SK-N-SH (cell line): ENCODE data around the gene GXYLT2. TPM values are rescaled to one million over a fixed set of nuclear protein-coding genes. Genes with fewer than 3 reads are reported as not detected.

Experiments used
- CTCF ChIA-PET: fragments of 300-600, 350-600 bp; formaldehyde crosslinking; extraction: SDS; loops from one replicate; lab custom pipeline; 2021; lab: Yijun Ruan, JAX
- POLR2A ChIA-PET: fragments of 350-600 bp; sonication (Branson Sonifier 250); formaldehyde crosslinking; extraction: SDS; loops from one replicate; lab custom pipeline; 2020; ENCODE audit warnings: antibody characterized with exemption, inconsistent platforms; lab: Yijun Ruan, JAX
- DNase-seq: peaks from one replicate; pipeline ENCODE4 v3.0.0; 2012
- H2AFZ ChIP-seq: fragments of 200-600 bp; sonication (generic); 2 replicates; pipeline ENCODE4 v1.8.1; 2016; ENCODE audit warnings: antibody characterized with exemption, mild to moderate bottlenecking, low read depth
- H3F3A ChIP-seq: fragments of 200-600 bp; sonication (generic); replicated peaks from 2 replicates; pipeline ENCODE3; 2016; ENCODE audit warnings: antibody characterized with exemption, mild to moderate bottlenecking; ENCODE audit not compliant: insufficient read depth
- H3K27ac ChIP-seq, 2 experiments: fragments of 200-500 bp in 1 of 2; fragments of 200-600 bp in 1 of 2; sonication (Bioruptor generic) in 1 of 2; sonication (generic), shearing (Covaris generic) in 1 of 2; 2 replicates each; pipeline versions ENCODE4 v1.5.1 to v1.6.1; 2014 to 2016; ENCODE audit warnings: low read depth in 2 of 2, inconsistent platforms in 1 of 2, low read length in 1 of 2, mild to moderate bottlenecking in 1 of 2, mixed read lengths in 1 of 2
- H3K27me3 ChIP-seq: fragments of 200-600 bp; sonication (generic), shearing (Covaris generic); 2 replicates; pipeline ENCODE4 v1.6.1; 2016; ENCODE audit warnings: mixed run types; ENCODE audit not compliant: insufficient read depth
- H3K36me3 ChIP-seq, 2 experiments: fragments of 200-500 bp in 1 of 2; fragments of 200-600 bp in 1 of 2; sonication (Bioruptor generic) in 1 of 2; sonication (generic) in 1 of 2; replicated peaks in 1 of 2; 2 replicates each; pipeline versions ENCODE3 to v1.5.1; 2014 to 2016; ENCODE audit warnings: low read length in 1 of 2, mild to moderate bottlenecking in 1 of 2; ENCODE audit not compliant: insufficient read depth in 2 of 2, control insufficient read depth in 1 of 2
- H3K4me1 ChIP-seq, 2 experiments: fragments of 200-500 bp in 1 of 2; fragments of 200-600 bp in 1 of 2; sonication (Bioruptor generic) in 1 of 2; sonication (generic), shearing (Covaris generic) in 1 of 2; 2 replicates each; pipeline versions ENCODE4 v1.5.1 to v1.6.1; 2014 to 2016; ENCODE audit warnings: low read depth in 1 of 2, low read length in 1 of 2, mixed run types in 1 of 2; ENCODE audit not compliant: insufficient read depth in 2 of 2, control insufficient read depth in 1 of 2
- H3K4me2 ChIP-seq: fragments of 200-600 bp; sonication (generic), shearing (Covaris generic); 2 replicates; pipeline ENCODE4 v1.6.1; 2017; ENCODE audit warnings: mixed run types
- H3K4me3 ChIP-seq, 2 experiments: fragments of 200-500 bp in 1 of 2; fragments of 200-600 bp in 1 of 2; sonication (Bioruptor generic) in 1 of 2; sonication (generic), shearing (Covaris generic) in 1 of 2; 2 replicates each; pipeline versions ENCODE4 v1.5.1 to v1.8.1; 2014 to 2016; ENCODE audit warnings: low read depth in 2 of 2, inconsistent platforms in 1 of 2, low read length in 1 of 2, mild to moderate bottlenecking in 1 of 2, mixed read lengths in 1 of 2, moderate library complexity in 1 of 2
- H3K79me2 ChIP-seq: fragments of 200-600 bp; sonication (generic); 2 replicates; pipeline ENCODE4 v1.8.1; 2017; ENCODE audit warnings: mild to moderate bottlenecking; ENCODE audit not compliant: insufficient read depth
- H3K9ac ChIP-seq: fragments of 200-600 bp; sonication (generic); 2 replicates; pipeline ENCODE4 v1.6.1; 2017; ENCODE audit warnings: mixed run types
- H3K9me2 ChIP-seq: fragments of 200-600 bp; sonication (generic); 2 replicates; pipeline ENCODE4 v1.6.1; 2017; ENCODE audit warnings: mixed run types
- H3K9me3 ChIP-seq: fragments of 200-600 bp; sonication (generic); 2 replicates; pipeline ENCODE4 v1.6.1; 2017; ENCODE audit warnings: mixed run types, mild to moderate bottlenecking, moderate library complexity
- H4K20me1 ChIP-seq: fragments of 200-600 bp; sonication (generic); 2 replicates; pipeline ENCODE4 v1.6.1; 2017; ENCODE audit warnings: mild to moderate bottlenecking, mixed run types; ENCODE audit not compliant: insufficient read depth
- ELF1 ChIP-seq: IDR thresholded peaks from 2 replicates; pipeline ENCODE4 v1.4.0; 2012
- EP300 ChIP-seq, 2 experiments: IDR thresholded peaks; 2 replicates each; pipeline versions ENCODE4 v1.4.0 to v1.6.1; 2012; ENCODE audit warnings: borderline replicate concordance in 1 of 2, low read depth in 1 of 2, low read length in 1 of 2
- EZH2phosphoT487 ChIP-seq: fragments of 200-600 bp; sonication (generic); IDR thresholded peaks from 2 replicates; pipeline ENCODE4 v1.6.1; 2017; ENCODE audit warnings: low read depth, mixed run types, mild to moderate bottlenecking, antibody characterized with exemption, moderate library complexity, borderline replicate concordance
- FOSL2 ChIP-seq: IDR thresholded peaks from 2 replicates; pipeline ENCODE4 v1.4.0; 2012; ENCODE audit warnings: low read depth, mild to moderate bottlenecking, moderate library complexity, borderline replicate concordance
- FOXJ3 ChIP-seq: sonication (generic); formaldehyde crosslinking; IDR thresholded peaks from 2 replicates; pipeline ENCODE4 v1.5.1; 2020; ENCODE audit warnings: mild to moderate bottlenecking, missing genetic modification reagents
- GABPA ChIP-seq: IDR thresholded peaks from 2 replicates; pipeline ENCODE4 v1.4.0; 2012; ENCODE audit warnings: low read depth, mild to moderate bottlenecking
- GATA2 ChIP-seq: sonication (generic); formaldehyde crosslinking; IDR thresholded peaks from 2 replicates; pipeline ENCODE4 v1.5.0; 2020; ENCODE audit warnings: mild to moderate bottlenecking, missing genetic modification reagents
- IRF3 ChIP-seq: fragments of 150-350 bp; IDR thresholded peaks from 2 replicates; pipeline ENCODE4 v1.6.1; 2016; ENCODE audit warnings: mild to moderate bottlenecking, low read depth, low read length
- MEF2A ChIP-seq: IDR thresholded peaks from 2 replicates; pipeline ENCODE4 v1.4.0; 2012; ENCODE audit warnings: low read depth, borderline replicate concordance
- MXI1 ChIP-seq: IDR thresholded peaks from 2 replicates; pipeline ENCODE4 v1.6.1; 2012; ENCODE audit warnings: mild to moderate bottlenecking, low read depth, low read length, improper control_type of control experiment
- NFIC ChIP-seq: IDR thresholded peaks from 2 replicates; pipeline ENCODE4 v1.4.0; 2012; ENCODE audit warnings: borderline replicate concordance
- RAD21 ChIP-seq: IDR thresholded peaks from 2 replicates; pipeline ENCODE4 v1.6.1; 2012; ENCODE audit warnings: mild to moderate bottlenecking, low read length
- RXRA ChIP-seq: IDR thresholded peaks from 2 replicates; pipeline ENCODE4 v1.4.0; 2012; ENCODE audit warnings: low read depth, mild to moderate bottlenecking, borderline replicate concordance
- SMC3 ChIP-seq: IDR thresholded peaks from 2 replicates; pipeline ENCODE4 v1.6.1; 2012; ENCODE audit warnings: low read depth, low read length, improper control_type of control experiment
- YY1 ChIP-seq: IDR thresholded peaks from 2 replicates; pipeline ENCODE4 v1.4.0; 2012; ENCODE audit warnings: low read depth, mild to moderate bottlenecking
- ZBTB33 ChIP-seq: IDR thresholded peaks from 2 replicates; pipeline ENCODE4 v1.4.0; 2012; ENCODE audit warnings: low read depth, borderline replicate concordance
- WGBS: methylation state at CpG from one replicate; pipeline ENCODE4 v1.1.6; 2017; ENCODE audit warnings: low lambda C conversion rate; 5-methylcytosine and 5-hydroxymethylcytosine counted together
- polyA plus RNA-seq, 3 experiments: library from polyadenylated mRNA; depleted of rRNA; stranded (reverse); fragments of >200 nt; gene quantifications; 2 replicates each; pipeline ENCODE4 v1.2.3, GENCODE V29; 2012
- TF ChIP-seq, protein P1 (sequence below): IDR thresholded peaks from 2 replicates; pipeline ENCODE4 v1.6.1; 2012; ENCODE audit warnings: mild to moderate bottlenecking, low read depth, low read length, moderate library complexity
- TF ChIP-seq, protein P2 (sequence below): IDR thresholded peaks from 2 replicates; pipeline ENCODE4 v1.4.0; 2012; ENCODE audit warnings: low read depth, borderline replicate concordance
- TF ChIP-seq, protein P3 (sequence below): fragments of 150-350 bp; IDR thresholded peaks from 2 replicates; pipeline ENCODE4 v1.6.1; 2017; ENCODE audit warnings: antibody characterized with exemption, low read length, low read depth, borderline replicate concordance

GXYLT2 gene
- polyA plus RNA-seq, 1 of the 3 experiments (the other 2 are of a cell fraction), result 9.1 TPM

- H3K9ac ChIP-seq, result no peak overlapping the region
- H3K4me3 ChIP-seq, result no peak overlapping the region
- peaks cover 14% of the 10 kb centered on the region for H4K20me1 ChIP-seq
- no peaks in the 10 kb centered on the region for H3K9me2 ChIP-seq
- peaks cover 0 to 1% of the 10 kb centered on the region in 2 experiments for H3K36me3 ChIP-seq
- TF ChIP-seq FOSL2 (no peak), MXI1 (no peak), SMC3 (no peak), IRF3 (no peak), NFIC (no peak), FOXJ3 (CRISPR knock-in tag) (no peak), ELF1 (no peak), EZH2phosphoT487 (no peak), EP300 (IDR thresholded peaks at IDR 0.05; ENCODE audit: borderline replicate concordance in 1 of 2, low read depth in 1 of 2, low read length in 1 of 2) (no peak), RAD21 (no peak), MEF2A (no peak), YY1 (no peak), ZBTB33 (no peak), GABPA (no peak), GATA2 (CRISPR knock-in tag) (no peak), RXRA (no peak)
- TF ChIP-seq, protein P1, sequence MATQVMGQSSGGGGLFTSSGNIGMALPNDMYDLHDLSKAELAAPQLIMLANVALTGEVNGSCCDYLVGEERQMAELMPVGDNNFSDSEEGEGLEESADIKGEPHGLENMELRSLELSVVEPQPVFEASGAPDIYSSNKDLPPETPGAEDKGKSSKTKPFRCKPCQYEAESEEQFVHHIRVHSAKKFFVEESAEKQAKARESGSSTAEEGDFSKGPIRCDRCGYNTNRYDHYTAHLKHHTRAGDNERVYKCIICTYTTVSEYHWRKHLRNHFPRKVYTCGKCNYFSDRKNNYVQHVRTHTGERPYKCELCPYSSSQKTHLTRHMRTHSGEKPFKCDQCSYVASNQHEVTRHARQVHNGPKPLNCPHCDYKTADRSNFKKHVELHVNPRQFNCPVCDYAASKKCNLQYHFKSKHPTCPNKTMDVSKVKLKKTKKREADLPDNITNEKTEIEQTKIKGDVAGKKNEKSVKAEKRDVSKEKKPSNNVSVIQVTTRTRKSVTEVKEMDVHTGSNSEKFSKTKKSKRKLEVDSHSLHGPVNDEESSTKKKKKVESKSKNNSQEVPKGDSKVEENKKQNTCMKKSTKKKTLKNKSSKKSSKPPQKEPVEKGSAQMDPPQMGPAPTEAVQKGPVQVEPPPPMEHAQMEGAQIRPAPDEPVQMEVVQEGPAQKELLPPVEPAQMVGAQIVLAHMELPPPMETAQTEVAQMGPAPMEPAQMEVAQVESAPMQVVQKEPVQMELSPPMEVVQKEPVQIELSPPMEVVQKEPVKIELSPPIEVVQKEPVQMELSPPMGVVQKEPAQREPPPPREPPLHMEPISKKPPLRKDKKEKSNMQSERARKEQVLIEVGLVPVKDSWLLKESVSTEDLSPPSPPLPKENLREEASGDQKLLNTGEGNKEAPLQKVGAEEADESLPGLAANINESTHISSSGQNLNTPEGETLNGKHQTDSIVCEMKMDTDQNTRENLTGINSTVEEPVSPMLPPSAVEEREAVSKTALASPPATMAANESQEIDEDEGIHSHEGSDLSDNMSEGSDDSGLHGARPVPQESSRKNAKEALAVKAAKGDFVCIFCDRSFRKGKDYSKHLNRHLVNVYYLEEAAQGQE, result no peak
- TF ChIP-seq, protein P2, sequence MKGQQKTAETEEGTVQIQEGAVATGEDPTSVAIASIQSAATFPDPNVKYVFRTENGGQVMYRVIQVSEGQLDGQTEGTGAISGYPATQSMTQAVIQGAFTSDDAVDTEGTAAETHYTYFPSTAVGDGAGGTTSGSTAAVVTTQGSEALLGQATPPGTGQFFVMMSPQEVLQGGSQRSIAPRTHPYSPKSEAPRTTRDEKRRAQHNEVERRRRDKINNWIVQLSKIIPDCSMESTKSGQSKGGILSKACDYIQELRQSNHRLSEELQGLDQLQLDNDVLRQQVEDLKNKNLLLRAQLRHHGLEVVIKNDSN, result no peak
- TF ChIP-seq, protein P3, sequence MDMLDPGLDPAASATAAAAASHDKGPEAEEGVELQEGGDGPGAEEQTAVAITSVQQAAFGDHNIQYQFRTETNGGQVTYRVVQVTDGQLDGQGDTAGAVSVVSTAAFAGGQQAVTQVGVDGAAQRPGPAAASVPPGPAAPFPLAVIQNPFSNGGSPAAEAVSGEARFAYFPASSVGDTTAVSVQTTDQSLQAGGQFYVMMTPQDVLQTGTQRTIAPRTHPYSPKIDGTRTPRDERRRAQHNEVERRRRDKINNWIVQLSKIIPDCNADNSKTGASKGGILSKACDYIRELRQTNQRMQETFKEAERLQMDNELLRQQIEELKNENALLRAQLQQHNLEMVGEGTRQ, result no peak
- H3K4me2 ChIP-seq, result no peak overlapping the region
- H2AFZ ChIP-seq, result no peak overlapping the region
- no peak for DNase-seq
- POLR2A ChIA-PET, result no interaction called here
- CTCF ChIA-PET, result no interaction called here
- no peaks in the 10 kb centered on the region for H3K27me3 ChIP-seq
- no peak overlapping the region for H3K27ac ChIP-seq
- peaks cover 11 to 17% of the 10 kb centered on the region in 2 experiments for H3K4me1 ChIP-seq
- WGBS, result 79% methylated on average over 2 of the region's 2 CpGs
- H3K9me3 ChIP-seq, result no peaks in the 10 kb centered on the region
- peaks cover 24% of the 10 kb centered on the region for H3F3A ChIP-seq
- H3K79me2 ChIP-seq, result no peaks in the 10 kb centered on the region
Measured at GRCh38 chr3:72904163-72904562, 16.3 kb downstream of the GXYLT2 start.
